Trophoblast cell (in vitro differentiated cells and primary cell): ENCODE measurements around the gene TOM1L2.

Source experiments
- DNase-seq, 2 donors: peaks; one replicate each; pipeline ENCODE4 v3.0.0-alpha.2; 2016
- H2AFZ ChIP-seq: 2 replicates; pipeline ENCODE4 v1.6.1; 2013; ENCODE audit warnings: low read length, moderate library complexity, mild to moderate bottlenecking; ENCODE audit not compliant: insufficient read depth, poor library complexity
- H2AK5ac ChIP-seq: 2 replicates; pipeline ENCODE4 v1.6.1; 2013; ENCODE audit warnings: mild to moderate bottlenecking, low read length
- H2BK120ac ChIP-seq: 2 replicates; pipeline ENCODE4 v1.6.1; 2013; ENCODE audit warnings: low read length, mild to moderate bottlenecking, moderate library complexity; ENCODE audit not compliant: insufficient read depth, poor library complexity
- H2BK12ac ChIP-seq: 2 replicates; pipeline ENCODE4 v1.6.1; 2013; ENCODE audit warnings: mild to moderate bottlenecking, low read length, moderate library complexity
- H2BK5ac ChIP-seq: 2 replicates; pipeline ENCODE4 v1.6.1; 2013; ENCODE audit warnings: low read length, low read depth, moderate library complexity, mild to moderate bottlenecking; ENCODE audit not compliant: poor library complexity
- H3K14ac ChIP-seq: 2 replicates; pipeline ENCODE4 v1.6.1; 2013; ENCODE audit warnings: mild to moderate bottlenecking, low read length
- H3K18ac ChIP-seq: 2 replicates; pipeline ENCODE4 v1.6.1; 2013; ENCODE audit warnings: mild to moderate bottlenecking, low read length
- H3K23ac ChIP-seq: 2 replicates; pipeline ENCODE4 v1.6.1; 2013; ENCODE audit warnings: low read length
- H3K27ac ChIP-seq: 2 replicates; pipeline ENCODE4 v1.5.1; 2013; ENCODE audit warnings: low read depth, mild to moderate bottlenecking, inconsistent platforms, low read length, moderate library complexity
- H3K27me3 ChIP-seq: 2 replicates; pipeline ENCODE4 v1.6.1; 2013; ENCODE audit warnings: inconsistent platforms, mild to moderate bottlenecking, low read length, moderate library complexity; ENCODE audit not compliant: insufficient read depth
- H3K36me3 ChIP-seq, 2 experiments: 1 replicate in 1 of 2; 2 replicates in 1 of 2; pipeline ENCODE4 v1.6.1; 2013; ENCODE audit warnings: low read length in 2 of 2, mild to moderate bottlenecking in 2 of 2, moderate library complexity in 1 of 2; ENCODE audit not compliant: insufficient read depth in 2 of 2, control insufficient read depth in 1 of 2
- H3K4ac ChIP-seq: 2 replicates; pipeline ENCODE4 v1.6.1; 2013; ENCODE audit warnings: low read depth, mild to moderate bottlenecking, low read length, moderate library complexity
- H3K4me1 ChIP-seq, 2 experiments: 1 replicate in 1 of 2; 2 replicates in 1 of 2; pipeline ENCODE4 v1.6.1; 2013; ENCODE audit warnings: low read length in 2 of 2, mild to moderate bottlenecking in 2 of 2, moderate library complexity in 1 of 2; ENCODE audit not compliant: insufficient read depth in 2 of 2, control insufficient read depth in 1 of 2
- H3K4me2 ChIP-seq: 2 replicates; pipeline ENCODE4 v1.6.1; 2013; ENCODE audit warnings: inconsistent platforms, mild to moderate bottlenecking, low read length, moderate library complexity
- H3K4me3 ChIP-seq: 2 replicates; pipeline ENCODE4 v1.5.1; 2013; ENCODE audit warnings: mild to moderate bottlenecking, low read depth, low read length, inconsistent platforms
- H3K79me1 ChIP-seq: one replicate; pipeline ENCODE4 v1.6.1; 2013; ENCODE audit warnings: low read length
- H3K79me2 ChIP-seq: 2 replicates; pipeline ENCODE4 v1.6.1; 2013; ENCODE audit warnings: low read length, mild to moderate bottlenecking; ENCODE audit not compliant: control insufficient read depth, insufficient read depth, poor library complexity
- H3K9ac ChIP-seq: 2 replicates; pipeline ENCODE4 v1.6.1; 2013; ENCODE audit warnings: mild to moderate bottlenecking, low read length
- H3K9me3 ChIP-seq: 2 replicates; pipeline ENCODE4 v1.6.1; 2013; ENCODE audit warnings: low read depth, mild to moderate bottlenecking, control low read depth, inconsistent platforms, low read length; ENCODE audit not compliant: insufficient read depth
- H4K12ac ChIP-seq: 2 replicates; pipeline ENCODE4 v1.6.1; 2013; ENCODE audit warnings: low read depth, mild to moderate bottlenecking, low read length, moderate library complexity
- H4K8ac ChIP-seq: 2 replicates; pipeline ENCODE4 v1.6.1; 2013; ENCODE audit warnings: low read depth, mild to moderate bottlenecking, low read length, moderate library complexity
- H4K91ac ChIP-seq: one replicate; pipeline ENCODE4 v1.6.1; 2013; ENCODE audit warnings: low read depth, mild to moderate bottlenecking, low read length, moderate library complexity
- WGBS: extraction: QIAGEN DNeasy Blood & Tissue Kit; methylation state at CpG from one replicate; pipeline ENCODE4 v1.1.7; 2013; ENCODE audit warnings: missing lambda C conversion rate; ENCODE audit not compliant: insufficient read length, insufficient coverage; ENCODE audit errors: extremely low coverage; 5-methylcytosine and 5-hydroxymethylcytosine counted together

The TOM1L2 gene

DNA sequence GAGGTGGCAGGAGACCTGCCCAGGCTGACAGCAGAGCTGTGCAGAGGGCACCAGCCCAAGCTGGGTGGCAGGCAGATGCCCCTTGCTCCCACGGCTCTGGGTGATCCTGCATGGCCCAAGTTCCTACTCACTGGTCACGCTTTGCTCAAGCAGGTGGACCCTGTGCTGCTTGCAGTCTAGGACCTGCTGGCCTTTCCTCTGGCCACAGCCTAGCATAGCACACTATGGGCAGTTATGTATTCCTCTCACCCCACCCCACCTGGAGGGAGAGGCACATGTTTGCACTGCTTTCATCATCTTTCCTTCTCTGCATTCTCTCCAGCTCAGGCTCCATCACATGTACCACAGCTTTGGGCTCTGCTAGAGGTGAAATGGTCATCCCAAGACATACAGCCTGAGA, 115.8 kb downstream of the TOM1L2 start:
- no peaks in the 10 kb centered on the region for H3K27me3 ChIP-seq
- H3K36me3 ChIP-seq: peaks cover 3 to 9% of the 10 kb centered on the region in 2 experiments
- no peaks in the 10 kb centered on the region for H3K79me2 ChIP-seq
- H2BK120ac ChIP-seq: no peak overlapping the region
- H4K8ac ChIP-seq: no peak overlapping the region
- H4K91ac ChIP-seq: no peak overlapping the region
- H3K18ac ChIP-seq: no peak overlapping the region
- no peak overlapping the region for H3K4me2 ChIP-seq
- no peak overlapping the region for H3K14ac ChIP-seq
- H3K4ac ChIP-seq: no peak overlapping the region
- peak overlapping the region; percentile 10 for H3K9ac ChIP-seq
- H3K27ac ChIP-seq: no peak overlapping the region
- H2BK5ac ChIP-seq: no peak overlapping the region
- no peak for DNase-seq
- H2AK5ac ChIP-seq: no peak overlapping the region
- H3K79me1 ChIP-seq: no peaks in the 10 kb centered on the region
- no peaks in the 10 kb centered on the region for H3K9me3 ChIP-seq
- WGBS: no CpG with 5 or more reads among the region's 2 CpGs
- H3K4me1 ChIP-seq: peaks cover 0 to 6% of the 10 kb centered on the region in 2 experiments
- no peak overlapping the region for H4K12ac ChIP-seq
- no peak overlapping the region for H2AFZ ChIP-seq
- H3K23ac ChIP-seq: no peak overlapping the region
- H3K4me3 ChIP-seq: no peak overlapping the region
- no peak overlapping the region for H2BK12ac ChIP-seq

DNA sequence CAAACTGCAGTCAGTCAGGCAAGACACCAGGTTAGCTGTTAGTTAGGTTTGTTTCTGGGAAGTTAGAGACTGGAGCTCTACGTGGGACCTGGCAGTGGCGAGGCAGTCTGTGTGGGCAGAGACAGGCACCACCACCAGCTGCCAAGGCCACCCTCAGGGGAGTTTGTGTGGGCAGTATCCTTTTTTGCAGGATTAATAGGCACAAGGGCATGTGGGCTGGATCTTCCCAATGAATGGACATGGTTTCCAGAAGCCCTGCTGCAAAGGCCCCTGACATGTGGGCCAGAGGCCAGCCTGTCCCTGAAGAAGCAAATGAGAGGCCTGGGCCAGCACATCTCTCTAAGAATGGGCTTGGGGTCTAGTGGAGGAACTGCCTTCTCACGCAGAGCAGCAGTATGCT, 116.2 kb downstream of the TOM1L2 start:
- Histone ChIP-seq H3K4me3 (no peak overlapping the region), H3K14ac (no peak overlapping the region), H3K79me1 (no peaks in the 10 kb centered on the region), H2BK5ac (no peak overlapping the region), H3K4me2 (no peak overlapping the region), H4K8ac (no peak overlapping the region), H3K18ac (no peak overlapping the region), H4K91ac (no peak overlapping the region), H3K79me2 (no peaks in the 10 kb centered on the region), H3K9ac (no peak overlapping the region), H2BK120ac (no peak overlapping the region), H3K36me3 (peaks cover 4 to 7% of the 10 kb centered on the region in 2 experiments), H3K27ac (no peak overlapping the region), H3K23ac (no peak overlapping the region), H2AK5ac (no peak overlapping the region), H2BK12ac (no peak overlapping the region), H2AFZ (no peak overlapping the region), H3K4me1 (peaks cover 0 to 6% of the 10 kb centered on the region in 2 experiments), H3K4ac (no peak overlapping the region), H3K27me3 (no peaks in the 10 kb centered on the region), H3K9me3 (no peaks in the 10 kb centered on the region), H4K12ac (no peak overlapping the region)
- no CpG with 5 or more reads among the region's 3 CpGs for WGBS
- no peak for DNase-seq

DNA sequence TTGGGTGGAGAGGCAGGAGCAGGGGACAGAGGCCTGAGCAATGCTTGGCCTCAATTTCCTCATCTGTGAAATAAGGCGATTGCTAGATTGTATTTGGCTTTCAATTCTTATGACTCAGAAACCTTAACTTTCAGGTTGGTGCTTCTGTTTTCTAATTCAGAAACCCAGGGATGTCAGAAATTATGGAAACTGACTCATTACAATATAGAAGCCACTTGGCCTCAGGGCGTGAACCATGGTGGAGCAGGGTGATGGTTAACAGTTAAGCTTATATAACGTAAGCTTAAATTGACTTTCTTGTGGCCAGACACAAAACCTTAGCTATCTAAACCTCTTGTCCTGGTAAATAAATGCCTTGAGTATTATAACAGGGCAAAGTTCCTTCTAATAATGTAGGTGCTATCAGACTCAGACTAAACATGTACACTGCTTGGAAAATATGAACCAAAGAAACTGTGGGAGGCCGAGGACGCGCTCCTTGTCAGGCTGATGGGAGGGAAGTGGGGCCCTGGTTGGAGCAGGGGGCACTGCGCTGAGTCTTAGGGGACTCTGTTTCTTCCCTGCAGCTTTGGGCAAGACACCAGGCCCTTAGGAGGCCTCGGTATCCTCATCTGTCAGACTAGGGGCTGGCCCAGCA, 118.3 kb downstream of the TOM1L2 start:
- Histone ChIP-seq H4K8ac (no peak overlapping the region), H3K4me1 (peaks cover 0 to 6% of the 10 kb centered on the region in 2 experiments), H3K79me2 (no peaks in the 10 kb centered on the region), H3K4me2 (no peak overlapping the region), H3K23ac (no peak overlapping the region), H4K12ac (no peak overlapping the region), H3K36me3 (peaks cover 2 to 11% of the 10 kb centered on the region in 2 experiments), H2BK12ac (no peak overlapping the region), H3K4ac (no peak overlapping the region), H2AK5ac (no peak overlapping the region), H3K27ac (no peak overlapping the region), H4K91ac (no peak overlapping the region), H3K79me1 (no peaks in the 10 kb centered on the region), H2BK5ac (no peak overlapping the region), H3K9ac (no peak overlapping the region), H2AFZ (no peak overlapping the region), H2BK120ac (no peak overlapping the region), H3K4me3 (no peak overlapping the region), H3K9me3 (no peaks in the 10 kb centered on the region), H3K14ac (no peak overlapping the region), H3K27me3 (no peaks in the 10 kb centered on the region), H3K18ac (no peak overlapping the region)
- no CpG with 5 or more reads among the region's 8 CpGs for WGBS
- DNase-seq: no peak

DNA sequence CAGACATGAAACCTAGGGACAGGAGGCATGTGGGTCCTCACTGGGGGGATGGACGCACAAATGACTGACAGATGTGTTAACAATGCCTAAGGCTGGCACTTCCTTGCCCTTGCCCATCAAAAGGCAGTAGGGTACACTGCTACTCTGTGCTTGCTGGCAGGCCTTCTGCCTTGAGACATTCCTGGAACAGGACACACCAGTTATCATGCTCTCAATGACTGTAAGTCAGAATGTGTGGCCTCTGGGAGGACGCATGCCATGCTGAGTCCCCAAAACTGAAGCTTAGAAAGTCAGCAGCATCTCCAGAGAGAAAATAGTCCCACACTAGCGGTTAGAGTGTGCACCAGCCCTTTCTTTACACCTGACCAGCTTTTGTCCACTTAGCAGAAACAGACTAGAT, 119.3 kb downstream of the TOM1L2 start:
- Histone ChIP-seq H3K23ac (no peak overlapping the region), H3K79me2 (no peaks in the 10 kb centered on the region), H2AFZ (no peak overlapping the region), H2AK5ac (no peak overlapping the region), H2BK120ac (no peak overlapping the region), H4K91ac (no peak overlapping the region), H2BK12ac (no peak overlapping the region), H2BK5ac (no peak overlapping the region), H3K9me3 (no peaks in the 10 kb centered on the region), H3K79me1 (no peaks in the 10 kb centered on the region), H3K18ac (no peak overlapping the region), H3K27me3 (no peaks in the 10 kb centered on the region), H3K9ac (no peak overlapping the region), H3K4me3 (no peak overlapping the region), H3K27ac (no peak overlapping the region), H4K8ac (no peak overlapping the region), H3K4me1 (peaks cover 0 to 6% of the 10 kb centered on the region in 2 experiments), H3K36me3 (peaks cover 5 to 13% of the 10 kb centered on the region in 2 experiments), H3K4me2 (no peak overlapping the region), H3K4ac (no peak overlapping the region), H3K14ac (no peak overlapping the region), H4K12ac (no peak overlapping the region)
- no peak for DNase-seq
- no CpG with 5 or more reads among the region's 3 CpGs for WGBS
